HepG2 (cell line): ENCODE results near the gene ASIC2. TPM values are rescaled to one million over a fixed set of nuclear protein-coding genes. Genes with fewer than 3 reads are reported as not detected.
"Not testable (repeated sequence)": the region's sequence is repeated elsewhere in the genome, so short reads cannot be mapped to it uniquely, and the experiment has no call there.

ENCODE experiments used
- ATAC-seq: fragments of 200-7000 bp; cut with Tn5 transposase; 3 replicates; pipeline ENCODE4 v1.9.1; 2020; ENCODE audit warnings: mild to moderate bottlenecking, moderate library complexity
- BruUV-seq: library from RNA; stranded (reverse); fragments of 400-500 nt; replicated peaks from 2 replicates; lab custom pipeline; 2021; lab: Mats Ljungman, UMichigan
- CTCF ChIA-PET: fragments of 300-600 bp; formaldehyde crosslinking; extraction: SDS; loops from one replicate; lab custom pipeline; 2021; ENCODE audit warnings: low total read pairs, inconsistent platforms, low intra/inter-chr PET ratio; lab: Yijun Ruan, JAX
- POLR2A ChIA-PET: fragments of 350-600 bp; sonication (Branson Sonifier 250); formaldehyde crosslinking; loops from one replicate; lab custom pipeline; 2020; ENCODE audit warnings: antibody characterized with exemption, inconsistent platforms; lab: Yijun Ruan, JAX
- DNase-seq: peaks from one replicate; pipeline ENCODE4 v3.0.0-alpha.2; 2015; ENCODE audit warnings: low spot score
- FAIRE-seq: peaks from 3 replicates; lab custom pipeline; 2011; peaks lifted over from hg19 to GRCh38; lab: Jason Lieb, UNC
- H2AFZ ChIP-seq: one replicate; pipeline ENCODE4 v1.6.1; 2011; ENCODE audit warnings: low read length, inconsistent platforms
- H3K27ac ChIP-seq: fragments of 300-600 bp; 3 replicates; pipeline ENCODE4 v1.8.0; 2011; ENCODE audit warnings: mixed run types, mild to moderate bottlenecking, mixed read lengths, low read length, inconsistent platforms; ENCODE audit not compliant: insufficient read depth; ENCODE audit errors: extremely low read length
- H3K27me3 ChIP-seq, 2 experiments: fragments of 200-600 bp in 1 of 2; 2 replicates in 1 of 2; 3 replicates in 1 of 2; pipeline versions ENCODE4 v1.6.0 to v1.8.0; 2011; ENCODE audit warnings: low read length in 2 of 2, mild to moderate bottlenecking in 2 of 2, moderate library complexity in 2 of 2, inconsistent platforms in 1 of 2; ENCODE audit not compliant: insufficient read depth in 2 of 2, control insufficient read depth in 1 of 2
- H3K36me3 ChIP-seq, 2 experiments: fragments of 200-600 bp in 1 of 2; replicated peaks in 1 of 2; 2 replicates in 1 of 2; 3 replicates in 1 of 2; pipeline versions ENCODE4 v1.5.1 to v1.8.0; 2011; ENCODE audit warnings: low read length in 2 of 2, inconsistent platforms in 1 of 2; ENCODE audit not compliant: insufficient read depth in 2 of 2, control insufficient read depth in 1 of 2
- H3K4me1 ChIP-seq: 2 replicates; pipeline ENCODE4 v1.5.1; 2012; ENCODE audit warnings: low read length, inconsistent platforms; ENCODE audit not compliant: insufficient read depth
- H3K4me2 ChIP-seq: 2 replicates; pipeline ENCODE4 v1.6.0; 2011; ENCODE audit warnings: low read depth, low read length, inconsistent platforms
- H3K4me3 ChIP-seq, 3 experiments: fragments of 200-600 bp in 1 of 3; sonication (generic), shearing (Covaris generic) in 1 of 3; replicated peaks in 1 of 3; 2 replicates each; pipeline ENCODE4 v1.5.1; 2011 to 2016; ENCODE audit warnings: low read length in 3 of 3, inconsistent platforms in 2 of 3, low read depth in 2 of 3, mild to moderate bottlenecking in 2 of 3, control low read depth in 1 of 3, mixed read lengths in 1 of 3; ENCODE audit not compliant: insufficient read depth in 1 of 3
- H3K79me2 ChIP-seq: one replicate; pipeline ENCODE4 v1.6.1; 2011; ENCODE audit warnings: low read length, inconsistent platforms; ENCODE audit not compliant: insufficient read depth
- H3K9ac ChIP-seq: 2 replicates; pipeline ENCODE4 v1.6.0; 2011; ENCODE audit warnings: mild to moderate bottlenecking, low read depth, low read length, inconsistent platforms; ENCODE audit not compliant: insufficient read depth
- H3K9me3 ChIP-seq: 2 replicates; pipeline ENCODE4 v1.5.1; 2012; ENCODE audit warnings: mild to moderate bottlenecking, low read length
- H4K20me1 ChIP-seq: 2 replicates; pipeline ENCODE4 v1.6.0; 2011; ENCODE audit warnings: inconsistent platforms, mild to moderate bottlenecking, low read length, moderate library complexity; ENCODE audit not compliant: insufficient read depth
- ZNF841 ChIP-seq: sonication (generic); formaldehyde crosslinking; IDR thresholded peaks from 2 replicates; pipeline ENCODE4 v1.8.1; 2023; ENCODE audit warnings: missing genetic modification reagents, borderline replicate concordance
- WGBS: methylation state at CpG from one replicate; pipeline ENCODE4 v1.1.6; 2017; ENCODE audit warnings: low lambda C conversion rate; 5-methylcytosine and 5-hydroxymethylcytosine counted together
- in situ Hi-C: cut with HindIII; loops from 2 replicates; pipeline ENCODE4 v1.10.0; 2017; ENCODE audit warnings: low pct_unique_long_range_greater_than_20kb; ENCODE audit not compliant: extremely low pct_ligation_motif_present
- intact Hi-C: fragments of 100-400 bp; cut with micrococcal nuclease; formaldehyde crosslinking; loops from one replicate; pipeline ENCODE4 v1.10.0; 2022; ENCODE audit not compliant: unreplicated experiment
- polyA plus RNA-seq, 8 experiments: library from polyadenylated mRNA; depleted of rRNA in 3 of 8; stranded (reverse) in 7 of 8; unstranded in 1 of 8; fragments of >200 nt; fragmentation: Illumina TruSeq in 4 of 8; extraction: Trizol in 4 of 8; gene quantifications; 2 replicates each; pipeline versions ENCODE4 v1.2.1 to v1.2.3, GENCODE V29; 2011 to 2016; ENCODE audit warnings: low read depth in 4 of 8, missing spikeins in 1 of 8, mixed read lengths in 1 of 8; ENCODE audit not compliant: insufficient read depth in 1 of 8
- total RNA-seq, 5 experiments: library from RNA; depleted of rRNA; stranded (reverse); fragments of >200 nt; fragmentation: Illumina TruSeq; extraction: Trizol; gene quantifications; 2 replicates each; pipeline ENCODE4 v1.2.3, GENCODE V29; 2016; ENCODE audit warnings: low read depth in 1 of 5

Gene ASIC2
- total and polyA plus RNA-seq, 2 of the 13 experiments (the other 11 are each of a cell fraction or from before 2014, with no cell fraction given), result not detected

DNA sequence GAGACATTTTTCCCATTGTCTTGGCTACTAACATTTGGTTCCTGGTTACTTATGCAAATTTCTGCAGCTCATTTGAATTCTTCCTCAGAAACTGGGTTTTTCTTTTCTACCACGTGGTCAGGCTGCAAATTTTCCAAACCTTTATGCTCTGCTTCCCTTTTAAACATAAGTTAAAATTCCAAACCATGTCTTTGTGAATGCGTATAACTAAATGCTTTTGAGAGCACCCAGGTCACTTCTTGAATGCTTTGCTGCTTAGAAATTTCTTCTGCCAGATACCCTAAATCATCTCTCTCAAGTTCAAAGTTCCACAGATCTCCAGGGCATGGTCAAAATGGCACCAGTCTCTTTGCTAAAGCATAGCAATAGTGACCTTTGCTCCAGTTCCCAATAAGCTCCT, 305.2 kb downstream of the ASIC2 start:
- CTCF ChIA-PET, BruUV-seq, H3K79me2 ChIP-seq, H2AFZ ChIP-seq, ATAC-seq, H3K27ac ChIP-seq, H3K4me1 ChIP-seq, H3K4me3 ChIP-seq, in situ Hi-C loops, FAIRE-seq, DNase-seq, H3K9ac ChIP-seq, H3K27me3 ChIP-seq, POLR2A ChIA-PET, H3K36me3 ChIP-seq, H3K4me2 ChIP-seq, intact Hi-C loops, H4K20me1 ChIP-seq: not testable (repeated sequence)
- 46% methylated on average over 2 of the region's 2 CpGs for WGBS
- peak; percentile 94; the same call in 1 of the 2 replicates for TF ChIP-seq ZNF841 (CRISPR knock-in tag)
- H3K9me3 ChIP-seq, result peaks cover 17% of the 10 kb centered on the region

DNA sequence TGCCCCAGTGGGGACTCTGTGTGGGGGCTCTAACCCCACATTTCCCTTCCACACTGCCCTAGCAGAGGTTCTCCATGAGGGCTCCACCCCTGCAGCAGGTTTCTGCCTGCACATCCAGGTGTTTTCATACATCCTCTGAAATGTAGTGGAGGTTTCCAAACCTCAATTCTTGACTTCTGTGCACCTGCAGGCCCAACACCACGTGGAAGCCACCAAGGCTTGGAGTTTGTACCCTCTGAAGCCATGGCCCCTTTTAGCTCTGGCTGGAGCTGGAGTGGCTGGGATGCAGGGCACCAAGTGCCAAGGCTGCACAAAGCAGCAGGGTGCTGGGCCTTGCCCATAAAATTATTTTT, 305.7 kb downstream of the ASIC2 start:
- not testable (repeated sequence) for DNase-seq, BruUV-seq

More for the DNA sequence above, 305.7 kb downstream of the ASIC2 start:
- H3K36me3 ChIP-seq, ATAC-seq, H3K4me3 ChIP-seq, H3K4me1 ChIP-seq, POLR2A ChIA-PET, H3K27ac ChIP-seq, H3K79me2 ChIP-seq, H3K4me2 ChIP-seq, intact Hi-C loops, H4K20me1 ChIP-seq, in situ Hi-C loops, CTCF ChIA-PET, H2AFZ ChIP-seq, H3K9ac ChIP-seq, FAIRE-seq, H3K27me3 ChIP-seq: not testable (repeated sequence)
- peaks cover 20% of the 10 kb centered on the region for H3K9me3 ChIP-seq
- no CpG with 5 or more reads among the region's 1 CpG for WGBS
